LoVo (cell line): Measurements from ENCODE around the gene GSG1L.
A peak's percentile ranks its signal among the peaks of the same experiment; 100 is the strongest.

Source experiments
- DNase-seq: peaks from one replicate; pipeline ENCODE4 v3.0.0-alpha.2; 2016; ENCODE audit warnings: low spot score

The GSG1L gene

DNA sequence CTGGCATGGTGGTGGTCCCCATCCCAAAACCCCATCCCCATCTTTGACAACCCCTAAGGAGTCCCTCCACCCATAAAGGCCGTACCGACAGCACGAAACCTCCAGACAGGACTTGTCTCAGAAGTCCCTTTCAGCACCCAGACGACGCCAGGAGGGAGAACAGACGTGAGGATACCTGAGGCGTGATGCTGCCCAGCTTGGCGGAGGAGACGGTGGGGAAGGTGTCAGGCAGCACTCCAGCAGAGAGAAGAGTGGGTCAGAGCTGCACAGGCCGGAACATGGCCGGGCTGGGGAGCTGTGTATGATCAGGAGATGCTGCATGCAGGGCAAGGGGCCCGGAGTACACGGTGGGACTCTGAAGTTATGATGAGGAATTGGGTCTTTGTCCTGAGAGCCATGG, 244.2 kb downstream of the GSG1L start:
- no peak for DNase-seq

- DNase-seq, result no peak
These were observed 245.3 kb downstream of the GSG1L start for GRCh38 chr16:27818246-27818645.

DNA sequence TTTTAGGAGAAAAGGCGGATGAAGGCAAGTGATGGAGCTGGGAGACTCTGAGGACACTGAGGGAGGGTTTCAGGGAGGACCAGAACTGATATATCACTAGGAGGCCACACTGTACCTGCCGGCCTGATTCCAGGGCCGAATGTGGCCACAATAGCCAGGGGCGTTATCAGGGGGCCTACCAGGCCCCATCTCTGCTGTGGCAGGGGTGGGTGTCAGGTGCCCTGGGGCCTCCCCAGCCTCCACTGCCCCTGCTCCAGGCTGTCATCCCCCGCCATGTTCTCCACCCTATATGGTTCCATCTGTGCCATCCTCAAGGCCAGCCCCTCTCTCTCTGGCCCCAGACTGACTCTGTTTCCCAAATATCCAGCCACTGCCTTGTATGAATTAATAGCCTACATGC, 246.5 kb downstream of the GSG1L start:
- no peak for DNase-seq

- DNase-seq, result no peak
These were observed 247.0 kb downstream of the GSG1L start for GRCh38 chr16:27816561-27816960.

- DNase-seq, result no peak
These were observed 249.9 kb downstream of the GSG1L start for GRCh38 chr16:27813591-27813990.

DNA sequence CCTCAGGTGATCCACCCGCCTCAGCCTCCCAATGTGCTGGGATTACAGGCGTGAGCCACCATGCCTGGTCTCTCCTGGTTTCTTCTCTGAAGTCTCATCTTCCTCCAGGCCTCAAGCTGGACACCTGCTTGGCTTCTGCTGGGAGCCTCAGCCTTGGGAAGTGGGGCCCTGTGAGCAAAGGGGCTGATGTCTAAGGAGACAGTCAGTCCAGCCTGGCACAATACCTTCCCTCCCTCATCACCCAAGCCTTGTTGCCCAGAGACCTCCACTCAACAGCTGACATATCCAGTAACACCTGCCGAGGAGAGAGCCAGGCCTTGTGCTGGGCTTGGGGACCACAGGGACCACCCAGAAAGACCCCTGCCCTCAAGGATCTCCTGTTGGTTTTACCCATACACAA, 251.6 kb downstream of the GSG1L start:
- DNase-seq, result no peak

GRCh38 chr16:27806986-27807385, 256.5 kb downstream of the GSG1L start:
- DNase-seq, result no peak

- no peak for DNase-seq
These were observed 257.1 kb downstream of the GSG1L start for GRCh38 chr16:27806388-27806787.

DNA sequence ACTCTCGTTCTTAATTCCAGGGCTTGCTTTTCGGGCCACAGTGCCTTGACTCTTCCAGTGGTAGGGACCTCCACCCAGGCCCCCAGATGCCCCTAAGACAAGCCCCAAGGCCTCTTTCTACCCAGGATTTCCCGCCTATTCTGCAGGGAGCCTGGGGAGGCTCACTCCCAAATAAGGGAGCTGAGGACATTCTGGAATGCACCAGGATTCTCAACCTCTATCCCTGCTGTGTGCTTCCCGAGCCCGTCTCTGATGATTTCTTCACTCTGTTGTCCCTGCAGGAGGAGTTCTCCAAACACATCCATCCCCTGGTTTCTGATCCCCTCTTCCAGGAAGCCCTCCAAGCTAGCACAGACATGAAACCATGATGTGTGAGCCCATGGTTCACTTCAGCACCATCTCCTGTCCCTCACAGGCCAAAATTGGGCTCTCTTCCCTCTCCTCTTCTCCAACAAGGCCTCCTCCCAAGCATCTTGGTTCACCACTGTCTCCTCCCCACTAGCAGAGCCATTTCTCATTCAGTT, 257.6 kb downstream of the GSG1L start:
- no peak for DNase-seq

DNA sequence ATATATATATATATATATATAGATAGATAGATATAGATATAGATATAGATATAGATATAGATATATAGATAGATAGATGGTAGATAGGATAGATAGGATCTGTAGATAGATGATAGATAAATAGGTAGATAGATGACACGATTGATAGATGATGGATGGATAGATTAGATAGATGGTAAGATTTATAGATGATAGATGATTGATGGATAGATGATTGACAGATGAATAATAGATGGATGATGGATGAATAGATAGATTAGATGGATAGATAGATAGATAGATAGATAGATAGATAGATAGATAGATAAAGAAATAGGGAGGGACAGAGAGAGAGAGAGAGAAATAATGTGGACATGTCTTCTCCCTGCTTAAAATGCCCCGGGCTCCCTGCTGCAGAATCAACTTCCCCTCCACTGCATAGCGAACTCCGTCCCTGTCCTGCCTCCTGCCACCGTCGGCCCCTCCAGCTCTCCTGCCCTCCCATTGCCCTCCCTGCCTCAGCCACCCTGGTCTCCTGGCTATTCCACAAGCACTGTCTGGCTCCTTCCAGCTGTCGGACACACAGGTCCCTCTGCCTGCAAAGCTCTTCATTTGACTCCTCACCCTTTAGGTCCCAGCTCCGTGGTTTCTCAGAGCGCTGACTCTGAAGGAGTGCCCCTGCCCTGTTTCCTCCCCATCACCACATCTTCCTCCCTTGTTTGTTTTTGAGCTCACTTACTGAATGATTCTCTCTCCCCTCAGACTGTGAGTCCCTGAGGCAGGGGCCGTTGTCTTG, 259.6 kb downstream of the GSG1L start:
- no peak for DNase-seq

DNA sequence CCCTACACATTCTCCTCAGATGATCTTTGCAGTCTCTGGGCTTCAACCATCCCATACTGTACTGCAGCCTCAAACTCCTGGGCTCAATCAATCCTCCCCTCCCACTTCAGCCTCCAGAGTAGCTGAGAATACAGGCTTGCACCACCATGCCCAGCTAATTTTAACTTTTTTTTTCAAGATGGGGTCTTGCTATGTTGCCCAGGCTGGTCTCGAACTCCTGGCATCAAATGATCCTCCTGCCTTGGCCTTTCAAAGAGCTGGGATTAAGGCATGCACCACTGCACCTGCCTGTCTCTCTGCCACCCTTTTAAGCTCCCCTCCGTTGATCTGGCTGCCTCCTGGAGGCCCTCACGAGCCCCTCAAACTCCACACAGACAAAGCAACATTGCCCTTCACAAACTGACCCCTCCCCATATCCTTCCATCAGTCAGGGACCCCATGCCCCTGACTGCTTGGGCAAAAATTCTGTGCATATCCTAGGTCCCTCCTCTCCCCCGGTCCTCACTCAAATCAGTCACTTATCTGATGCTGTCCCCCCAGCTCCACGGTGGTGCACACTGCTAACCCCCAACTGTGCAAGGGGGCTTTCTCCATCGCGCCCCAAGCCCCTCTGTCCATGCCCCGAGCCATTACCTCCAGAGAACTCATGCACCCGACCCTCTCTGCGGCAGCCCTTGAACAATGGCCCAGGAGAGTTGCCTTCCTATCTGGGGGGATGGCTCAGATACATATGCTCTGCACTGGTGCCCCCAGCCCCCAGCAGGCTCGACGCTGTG, 260.7 kb downstream of the GSG1L start:
- DNase-seq, result no peak

- DNase-seq, result no peak
These were observed 262.1 kb downstream of the GSG1L start for GRCh38 chr16:27801289-27801945.

DNA sequence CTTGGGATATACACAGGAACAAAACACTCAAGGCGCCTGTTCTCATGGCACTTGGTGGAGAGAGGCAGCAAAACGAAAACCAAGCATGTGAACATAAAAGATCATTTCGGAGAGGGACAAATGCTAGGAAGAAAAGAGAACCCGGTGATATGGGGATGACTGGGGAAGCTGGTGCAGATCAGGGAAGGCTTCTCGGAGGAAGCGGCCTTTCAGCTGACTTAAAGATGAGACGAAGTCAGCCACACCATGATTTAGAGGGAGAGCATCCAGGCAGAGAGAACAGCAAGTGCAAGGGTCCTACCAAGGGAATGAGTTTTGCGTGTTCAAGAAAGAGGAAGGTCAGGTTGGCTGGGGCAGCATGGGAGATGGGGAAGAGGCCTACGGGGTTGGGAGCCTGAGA, 262.7 kb downstream of the GSG1L start:
- no peak for DNase-seq

- DNase-seq, result no peak
These were observed 263.6 kb downstream of the GSG1L start for GRCh38 chr16:27799896-27800295.

- no peak for DNase-seq
These were observed 265.3 kb downstream of the GSG1L start for GRCh38 chr16:27798241-27798640.

DNA sequence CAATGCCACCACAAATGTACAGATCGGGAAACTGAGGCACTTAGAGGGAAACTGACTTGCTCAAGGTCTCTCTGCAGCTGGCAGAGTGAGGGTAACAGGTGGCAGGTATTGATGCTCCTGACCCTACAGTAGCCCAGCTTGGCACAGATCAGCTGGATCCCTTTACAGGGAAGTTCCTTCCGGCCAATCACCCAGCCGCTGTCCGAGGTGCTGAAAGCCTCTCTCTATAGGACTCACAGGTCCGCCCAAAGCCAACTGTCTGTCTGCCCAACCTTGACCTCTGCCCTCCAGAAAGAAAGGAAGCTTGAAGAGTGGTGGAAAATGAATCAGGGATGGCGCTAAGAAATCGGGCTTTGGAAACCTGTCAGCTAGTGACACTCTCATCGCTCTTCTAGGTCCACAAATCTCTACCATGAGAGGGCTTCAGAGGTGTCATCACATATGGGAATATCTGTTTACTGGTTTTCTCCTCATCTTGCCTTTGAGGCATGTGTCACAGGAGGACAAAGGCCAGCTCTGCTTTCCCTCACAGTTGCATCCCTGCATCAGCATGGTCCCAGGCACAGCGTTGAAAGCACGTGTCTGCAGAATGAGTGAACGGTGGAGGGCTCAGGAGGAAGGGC, 267.4 kb downstream of the GSG1L start:
- DNase-seq, result peak; percentile 55

DNA sequence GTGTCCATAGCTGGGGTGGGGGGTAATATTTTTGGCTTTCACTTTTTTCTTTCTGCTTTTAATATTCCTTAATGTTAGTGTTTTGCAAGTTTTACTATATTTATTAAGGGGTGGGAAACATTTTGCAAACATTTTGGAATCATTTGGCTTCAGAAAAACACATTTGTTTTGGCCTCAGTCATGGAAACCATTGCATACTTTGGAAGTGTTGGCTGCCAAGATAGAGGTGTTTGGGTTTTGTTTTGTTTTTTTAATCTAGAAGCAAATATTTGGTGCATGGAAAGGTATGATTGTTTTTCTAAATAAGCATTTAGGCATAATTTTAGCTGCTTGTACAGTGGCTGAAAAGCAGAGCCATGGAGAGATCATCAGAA, 270.3 kb downstream of the GSG1L start:
- no peak for DNase-seq

GRCh38 chr16:27792486-27793248, 270.8 kb downstream of the GSG1L start:
- no peak for DNase-seq

- no peak for DNase-seq
These were observed 272.2 kb downstream of the GSG1L start for GRCh38 chr16:27791404-27791719.

GRCh38 chr16:27790546-27791403, 272.7 kb downstream of the GSG1L start:
- no peak for DNase-seq
